ENCODE data around the gene SERPINB6. TPM values are rescaled to one million over a fixed set of nuclear protein-coding genes. Genes with fewer than 3 reads are reported as not detected.

The SERPINB6 gene
- total RNA-seq, 1 experiment from 2014 or later = 60.9 TPM

DNA sequence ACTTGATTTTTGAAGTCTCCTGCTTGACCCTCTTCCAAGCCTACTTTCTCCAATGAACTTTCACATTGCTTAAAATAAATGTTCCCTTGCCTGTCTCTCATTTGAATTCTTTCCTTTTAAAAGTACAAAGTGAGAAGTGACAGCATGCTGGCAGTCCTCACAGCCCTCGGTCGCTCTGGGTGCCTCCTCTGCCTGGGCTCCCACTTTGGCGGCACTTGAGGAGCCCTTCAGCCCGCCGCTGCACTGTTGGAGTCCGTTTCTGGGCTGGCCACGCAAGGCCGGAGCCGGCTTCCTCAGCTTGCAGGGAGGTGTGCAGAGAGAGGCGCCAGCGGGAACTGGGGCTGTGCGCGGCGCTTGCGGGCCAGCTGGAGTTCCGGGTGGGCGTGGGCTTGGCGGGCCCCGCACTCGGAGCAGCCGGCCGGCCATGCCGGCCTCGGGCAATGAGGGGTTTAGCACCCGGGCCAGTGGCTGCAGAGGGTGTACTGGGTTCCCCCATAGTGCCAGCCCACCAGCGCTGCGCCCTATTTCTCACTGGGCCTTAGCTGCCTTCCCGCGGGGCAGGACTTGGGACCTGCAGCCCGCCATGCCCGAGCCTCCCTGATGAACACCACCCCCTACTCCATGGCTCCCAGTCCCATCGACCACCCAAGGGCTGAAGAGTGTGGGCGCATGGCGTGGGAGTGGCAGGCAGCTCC, 31.9 kb downstream of the SERPINB6 start:
- no TSS peak for BruUV-seq (replicated peaks)
- no peak overlapping the region for H3K27ac Mint-ChIP-seq (ENCODE audit: unreplicated experiment)
- no peaks in the 10 kb centered on the region for H3K36me3 Mint-ChIP-seq (ENCODE audit: insufficient read depth, unreplicated experiment)
- CTCF ChIA-PET = no interaction called here
- no peaks in the 10 kb centered on the region for H3K4me1 Mint-ChIP-seq (ENCODE audit: low read depth, unreplicated experiment)
- no peak overlapping the region for H3K4me3 Mint-ChIP-seq (ENCODE audit: low read depth, unreplicated experiment)
- no peaks in the 10 kb centered on the region for H3K27me3 Mint-ChIP-seq (ENCODE audit: unreplicated experiment)
- H3K9me3 Mint-ChIP-seq (ENCODE audit: low read depth, unreplicated experiment) = no peaks in the 10 kb centered on the region
- TF ChIP-seq, protein P1, sequence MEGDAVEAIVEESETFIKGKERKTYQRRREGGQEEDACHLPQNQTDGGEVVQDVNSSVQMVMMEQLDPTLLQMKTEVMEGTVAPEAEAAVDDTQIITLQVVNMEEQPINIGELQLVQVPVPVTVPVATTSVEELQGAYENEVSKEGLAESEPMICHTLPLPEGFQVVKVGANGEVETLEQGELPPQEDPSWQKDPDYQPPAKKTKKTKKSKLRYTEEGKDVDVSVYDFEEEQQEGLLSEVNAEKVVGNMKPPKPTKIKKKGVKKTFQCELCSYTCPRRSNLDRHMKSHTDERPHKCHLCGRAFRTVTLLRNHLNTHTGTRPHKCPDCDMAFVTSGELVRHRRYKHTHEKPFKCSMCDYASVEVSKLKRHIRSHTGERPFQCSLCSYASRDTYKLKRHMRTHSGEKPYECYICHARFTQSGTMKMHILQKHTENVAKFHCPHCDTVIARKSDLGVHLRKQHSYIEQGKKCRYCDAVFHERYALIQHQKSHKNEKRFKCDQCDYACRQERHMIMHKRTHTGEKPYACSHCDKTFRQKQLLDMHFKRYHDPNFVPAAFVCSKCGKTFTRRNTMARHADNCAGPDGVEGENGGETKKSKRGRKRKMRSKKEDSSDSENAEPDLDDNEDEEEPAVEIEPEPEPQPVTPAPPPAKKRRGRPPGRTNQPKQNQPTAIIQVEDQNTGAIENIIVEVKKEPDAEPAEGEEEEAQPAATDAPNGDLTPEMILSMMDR (IDR thresholded peaks at IDR 0.05; ENCODE audit: unreplicated experiment) = no peak
- DNase-seq = no peak
- intact Hi-C loops (cut with micrococcal nuclease; ENCODE audit: unreplicated experiment) = no loop called here

DNA sequence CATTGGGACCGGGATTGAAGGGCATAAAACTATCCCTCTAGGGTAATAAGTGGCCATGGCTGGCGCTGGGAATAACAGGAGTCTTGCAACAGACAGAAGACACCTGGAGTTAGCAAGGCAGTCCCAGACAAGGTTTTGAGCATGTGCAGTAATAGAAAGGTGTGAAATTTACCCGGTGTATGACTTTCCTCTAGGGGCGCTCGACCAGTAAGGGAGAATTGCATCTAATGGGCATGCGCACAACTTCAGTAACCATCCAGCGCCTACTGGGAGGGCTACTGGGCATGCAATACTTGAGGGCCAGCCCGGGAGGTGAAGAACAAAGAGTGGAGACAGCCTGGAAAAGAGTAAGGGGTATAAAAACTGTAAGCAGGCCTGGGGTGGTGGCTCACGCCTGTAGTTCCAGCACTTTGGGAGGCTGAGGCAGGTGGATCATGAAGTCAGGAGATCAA, 32.7 kb downstream of the SERPINB6 start:
- BruUV-seq (replicated peaks) = no TSS peak
- CTCF ChIA-PET = no interaction called here
- H3K4me1 Mint-ChIP-seq (ENCODE audit: low read depth, unreplicated experiment) = no peaks in the 10 kb centered on the region
- H3K27me3 Mint-ChIP-seq (ENCODE audit: unreplicated experiment) = no peaks in the 10 kb centered on the region
- TF ChIP-seq, protein P1 (IDR thresholded peaks at IDR 0.05; ENCODE audit: unreplicated experiment) = peak; percentile 46
- H3K36me3 Mint-ChIP-seq (ENCODE audit: insufficient read depth, unreplicated experiment) = no peaks in the 10 kb centered on the region
- intact Hi-C loops (cut with micrococcal nuclease; ENCODE audit: unreplicated experiment) = no loop called here
- no peak overlapping the region for H3K27ac Mint-ChIP-seq (ENCODE audit: unreplicated experiment)
- H3K9me3 Mint-ChIP-seq (ENCODE audit: low read depth, unreplicated experiment) = no peaks in the 10 kb centered on the region
- peak; percentile 25 for DNase-seq
- no peak overlapping the region for H3K4me3 Mint-ChIP-seq (ENCODE audit: low read depth, unreplicated experiment)

DNA sequence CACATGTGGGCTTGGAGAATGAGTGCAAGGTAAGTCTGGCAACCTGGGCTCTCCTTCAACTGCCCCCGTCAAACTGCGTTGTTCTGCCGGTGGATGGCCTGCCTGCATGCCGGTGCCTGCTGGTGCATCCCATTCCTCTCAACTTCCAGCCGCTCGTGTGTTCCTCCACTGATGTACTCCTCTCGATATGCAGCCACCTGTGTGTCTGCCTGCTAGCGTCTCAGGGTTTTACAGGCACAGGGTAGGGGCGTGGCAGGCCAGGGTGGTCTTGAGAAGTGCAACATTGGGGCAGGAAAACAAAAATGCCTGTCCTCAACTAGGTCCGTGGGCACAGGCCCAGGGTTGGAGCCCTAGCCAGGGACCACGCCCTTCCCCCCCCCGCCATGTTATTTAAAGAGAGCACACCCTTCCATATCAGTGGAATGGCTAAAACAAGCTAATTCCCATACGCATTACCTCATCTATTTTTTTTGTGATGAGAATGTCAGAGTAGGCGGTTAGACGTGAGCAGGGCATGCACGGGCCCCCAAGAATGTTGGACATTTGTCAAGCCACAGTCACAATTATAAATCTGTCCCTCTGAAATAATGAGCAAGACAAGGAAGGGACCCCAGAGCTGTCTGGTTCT, 33.2 kb downstream of the SERPINB6 start:
- Mint-ChIP-seq H3K27me3 (ENCODE audit: unreplicated experiment) (no peaks in the 10 kb centered on the region), H3K9me3 (ENCODE audit: low read depth, unreplicated experiment) (no peaks in the 10 kb centered on the region), H3K4me3 (ENCODE audit: low read depth, unreplicated experiment) (no peak overlapping the region), H3K36me3 (ENCODE audit: insufficient read depth, unreplicated experiment) (no peaks in the 10 kb centered on the region), H3K27ac (ENCODE audit: unreplicated experiment) (no peak overlapping the region), H3K4me1 (ENCODE audit: low read depth, unreplicated experiment) (no peaks in the 10 kb centered on the region)
- DNase-seq = no peak
- TF ChIP-seq, protein P1 (IDR thresholded peaks at IDR 0.05; ENCODE audit: unreplicated experiment) = no peak
- CTCF ChIA-PET = no interaction called here
- BruUV-seq (replicated peaks) = no TSS peak
- intact Hi-C loops (cut with micrococcal nuclease; ENCODE audit: unreplicated experiment) = no loop called here

DNA sequence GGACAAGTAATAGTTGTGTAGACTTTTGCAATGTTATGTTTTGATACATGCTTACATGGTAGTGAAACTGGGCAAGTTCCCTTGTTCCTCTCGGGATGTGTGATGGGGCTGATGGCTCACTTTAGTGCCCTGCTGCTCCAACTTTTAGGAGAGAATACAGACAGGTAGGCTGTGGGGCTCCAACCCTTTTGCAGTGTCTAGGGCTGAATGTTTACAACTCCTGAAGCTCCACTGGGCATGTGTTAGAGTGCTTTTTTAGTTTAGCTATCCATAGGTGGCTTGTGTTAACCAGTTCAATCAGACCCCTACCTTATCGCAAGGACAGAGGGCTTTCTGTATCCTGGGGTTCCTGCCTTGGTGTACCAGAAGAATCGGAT, 33.8 kb downstream of the SERPINB6 start:
- intact Hi-C loops (cut with micrococcal nuclease; ENCODE audit: unreplicated experiment) = no loop called here
- Mint-ChIP-seq H3K27ac (ENCODE audit: unreplicated experiment) (no peak overlapping the region), H3K27me3 (ENCODE audit: unreplicated experiment) (no peaks in the 10 kb centered on the region), H3K9me3 (ENCODE audit: low read depth, unreplicated experiment) (no peaks in the 10 kb centered on the region), H3K36me3 (ENCODE audit: insufficient read depth, unreplicated experiment) (no peaks in the 10 kb centered on the region), H3K4me1 (ENCODE audit: low read depth, unreplicated experiment) (no peaks in the 10 kb centered on the region), H3K4me3 (ENCODE audit: low read depth, unreplicated experiment) (no peak overlapping the region)
- DNase-seq = no peak
- CTCF ChIA-PET = no interaction called here
- no TSS peak for BruUV-seq (replicated peaks)
- TF ChIP-seq, protein P1 (IDR thresholded peaks at IDR 0.05; ENCODE audit: unreplicated experiment) = no peak
